Measurements from ENCODE around the gene ACE. TPM values are rescaled to one million over a fixed set of nuclear protein-coding genes. Genes with fewer than 3 reads are reported as not detected.

ACE gene
- total and polyA plus RNA-seq, 4 donors = 6.3 to 15.4 (median 11.3) TPM

Other genes with a start within 250 kb of the ACE start
- 10 to 100 TPM; 25.1 to 28.6 TPM for gene CYB561, start 30.8 kb upstream of the ACE start, total RNA-seq
- 10 to 100 TPM; 41.6 to 44.2 TPM for gene CYB561, start 30.8 kb upstream of the ACE start, polyA plus RNA-seq (ENCODE audit: insufficient read length in 2 of 2)
- gene KCNH6, start 46.3 kb downstream of the ACE start, total RNA-seq = 1 to 10 TPM in 1 of 2 donors, under 1 TPM in 1; 0.22 to 1.2 TPM
- 1 to 10 TPM; 1.7 to 2.3 TPM for gene KCNH6, start 46.3 kb downstream of the ACE start, polyA plus RNA-seq (ENCODE audit: insufficient read length in 2 of 2)
- gene DCAF7, start 73.4 kb downstream of the ACE start, total RNA-seq = 10 to 100 TPM; 41.9 to 53.2 TPM
- 100 to 1,000 TPM; 107 to 122 TPM for gene DCAF7, start 73.4 kb downstream of the ACE start, polyA plus RNA-seq (ENCODE audit: insufficient read length in 2 of 2)
- 10 to 100 TPM; 10.3 to 11.4 TPM for gene TACO1, start 123.8 kb downstream of the ACE start, total RNA-seq
- 10 to 100 TPM; 21.0 to 21.1 TPM for gene TACO1, start 123.8 kb downstream of the ACE start, polyA plus RNA-seq (ENCODE audit: insufficient read length in 2 of 2)
- gene MAP3K3, start 145.4 kb downstream of the ACE start, total RNA-seq = 10 to 100 TPM; 26.9 to 42.6 TPM
- 10 to 100 TPM; 21.9 to 33.1 TPM for gene MAP3K3, start 145.4 kb downstream of the ACE start, polyA plus RNA-seq (ENCODE audit: insufficient read length in 2 of 2)
- gene LIMD2, start 223.1 kb downstream of the ACE start, total RNA-seq = 10 to 100 TPM in 1 of 2 donors, 1 to 10 TPM in 1; 8.8 to 31.7 TPM
- gene LIMD2, start 223.1 kb downstream of the ACE start, polyA plus RNA-seq (ENCODE audit: insufficient read length in 2 of 2) = 10 to 100 TPM; 48.6 to 50.8 TPM